Muscle layer of duodenum (tissue), 2 donors: ENCODE results near the gene PSMG2.

Experiments
- H3K27ac ChIP-seq: one replicate; pipeline ENCODE4 v1.7.0; 2013; ENCODE audit warnings: mild to moderate bottlenecking, low read length
- H3K27me3 ChIP-seq: one replicate; pipeline ENCODE4 v1.7.0; 2013; ENCODE audit warnings: low read depth, mild to moderate bottlenecking, control low read depth, low read length
- H3K36me3 ChIP-seq, 2 donors: one replicate each; pipeline ENCODE4 v1.7.0; 2013; ENCODE audit warnings: low read length in 2 of 2, control low read depth in 1 of 2, mild to moderate bottlenecking in 1 of 2; ENCODE audit not compliant: insufficient read depth in 2 of 2, control insufficient read depth in 1 of 2
- H3K4me1 ChIP-seq, 2 donors: one replicate each; pipeline ENCODE4 v1.7.0; 2013; ENCODE audit warnings: low read length in 2 of 2, mild to moderate bottlenecking in 2 of 2, control low read depth in 1 of 2, moderate library complexity in 1 of 2; ENCODE audit not compliant: insufficient read depth in 2 of 2, control insufficient read depth in 1 of 2
- H3K4me3 ChIP-seq, 2 donors: one replicate each; pipeline ENCODE4 v1.7.0; 2013; ENCODE audit warnings: low read length in 2 of 2, low read depth in 1 of 2, mild to moderate bottlenecking in 1 of 2
- H3K9me3 ChIP-seq, 2 donors: one replicate each; pipeline ENCODE4 v1.7.0; 2013; ENCODE audit warnings: low read length in 2 of 2, control low read depth in 1 of 2, mild to moderate bottlenecking in 1 of 2; ENCODE audit not compliant: control insufficient read depth in 1 of 2
- donor health status: healthy.

Gene PSMG2

GRCh38 chr18:12702221-12703095 lies at the start of gene PSMG2, which contains the start of gene CEP76:
TSS of gene PSMG2 (plus strand) at chr18:12703042. CDS start at chr18:12703108, 66 bp downstream.
TSS of gene CEP76 (minus strand) at chr18:12702723. CDS start at chr18:12702548, 175 bp downstream.
- H3K4me3 ChIP-seq = peak within 1 kb of the TSS; percentile 91 to 98

GRCh38 chr18:12654971-12655370 lies 47.9 kb upstream of the PSMG2 start:
- Histone ChIP-seq H3K9me3 (no peaks in the 10 kb centered on the region), H3K36me3 (no peaks in the 10 kb centered on the region), H3K4me1 (peaks cover 7% of the 10 kb centered on the region in 2 donors), H3K4me3 (no peak overlapping the region), H3K27me3 (no peaks in the 10 kb centered on the region), H3K27ac (no peak overlapping the region)

More at GRCh38 chr18:12702221-12703095, at the start of gene PSMG2, which contains the start of gene CEP76:
- H3K27me3 ChIP-seq = no peaks in the 10 kb centered on the region
- H3K4me1 ChIP-seq = peaks cover 0 to 24% of the 10 kb centered on the region in 2 donors
- H3K27ac ChIP-seq = peak within 1 kb of the TSS; percentile 93
- H3K9me3 ChIP-seq = no peaks in the 10 kb centered on the region
- H3K36me3 ChIP-seq = peaks cover 7 to 17% of the 10 kb centered on the region in 2 donors

- Histone ChIP-seq H3K27me3 (no peaks in the 10 kb centered on the region), H3K36me3 (no peaks in the 10 kb centered on the region), H3K9me3 (no peaks in the 10 kb centered on the region), H3K27ac (peak overlapping the region; percentile 80), H3K4me3 (peak overlapping the region; percentile 74), H3K4me1 (peaks cover 7% of the 10 kb centered on the region in 2 donors)
These were observed 46.3 kb upstream of the PSMG2 start for GRCh38 chr18:12656605-12656937.

- Histone ChIP-seq H3K4me3 (peak overlapping the region; percentile 74), H3K27me3 (no peaks in the 10 kb centered on the region), H3K27ac (peak overlapping the region; percentile 80), H3K36me3 (no peaks in the 10 kb centered on the region), H3K9me3 (no peaks in the 10 kb centered on the region), H3K4me1 (peaks cover 7% of the 10 kb centered on the region in 2 donors)
These were observed 45.7 kb upstream of the PSMG2 start for GRCh38 chr18:12656938-12657683.

GRCh38 chr18:12657684-12658425 lies 45.0 kb upstream of the PSMG2 start, which contains the start of gene SPIRE1:
TSS of gene SPIRE1 (minus strand) at chr18:12658107. CDS start at chr18:12657866, 241 bp downstream.
- no peaks in the 10 kb centered on the region for H3K27me3 ChIP-seq
- no peaks in the 10 kb centered on the region for H3K9me3 ChIP-seq
- peak within 1 kb of the TSS; percentile 80 for H3K27ac ChIP-seq
- H3K4me1 ChIP-seq = peaks cover 7% of the 10 kb centered on the region in 2 donors
- H3K36me3 ChIP-seq = no peaks in the 10 kb centered on the region
- H3K4me3 ChIP-seq = peak within 1 kb of the TSS; percentile 74

- H3K36me3 ChIP-seq = no peaks in the 10 kb centered on the region
- H3K27me3 ChIP-seq = no peaks in the 10 kb centered on the region
- peak overlapping the region in 1 of 2 donors; percentile 74 for H3K4me3 ChIP-seq
- H3K27ac ChIP-seq = peak overlapping the region; percentile 31
- H3K9me3 ChIP-seq = no peaks in the 10 kb centered on the region
- peaks cover 7% of the 10 kb centered on the region in 2 donors for H3K4me1 ChIP-seq
These were observed 44.3 kb upstream of the PSMG2 start for GRCh38 chr18:12658426-12659138.

GRCh38 chr18:12659904-12660605 lies 42.8 kb upstream of the PSMG2 start:
- H3K36me3 ChIP-seq = no peaks in the 10 kb centered on the region
- no peaks in the 10 kb centered on the region for H3K9me3 ChIP-seq
- H3K27ac ChIP-seq = no peak overlapping the region
- no peak overlapping the region for H3K4me3 ChIP-seq
- H3K4me1 ChIP-seq = peaks cover 7% of the 10 kb centered on the region in 2 donors
- H3K27me3 ChIP-seq = no peaks in the 10 kb centered on the region

GRCh38 chr18:12668041-12668440 lies 34.8 kb upstream of the PSMG2 start:
- Histone ChIP-seq H3K4me1 (no peaks in the 10 kb centered on the region), H3K27ac (no peak overlapping the region), H3K4me3 (no peak overlapping the region), H3K36me3 (peaks cover 0 to 4% of the 10 kb centered on the region in 2 donors), H3K27me3 (no peaks in the 10 kb centered on the region), H3K9me3 (no peaks in the 10 kb centered on the region)

GRCh38 chr18:12679183-12679786 lies 23.6 kb upstream of the PSMG2 start:
- Histone ChIP-seq H3K9me3 (no peaks in the 10 kb centered on the region), H3K4me1 (no peaks in the 10 kb centered on the region), H3K27me3 (no peaks in the 10 kb centered on the region), H3K27ac (peak overlapping the region; percentile 69), H3K36me3 (peaks cover 2 to 6% of the 10 kb centered on the region in 2 donors), H3K4me3 (peak overlapping the region; percentile 33 to 50)

GRCh38 chr18:12686100-12686499 lies 16.7 kb upstream of the PSMG2 start:
- peaks cover 0 to 10% of the 10 kb centered on the region in 2 donors for H3K36me3 ChIP-seq

More at GRCh38 chr18:12686100-12686499, 16.7 kb upstream of the PSMG2 start:
- no peaks in the 10 kb centered on the region for H3K27me3 ChIP-seq
- H3K9me3 ChIP-seq = no peaks in the 10 kb centered on the region
- no peak overlapping the region for H3K27ac ChIP-seq
- no peak overlapping the region for H3K4me3 ChIP-seq
- no peaks in the 10 kb centered on the region for H3K4me1 ChIP-seq
